Measurements from ENCODE around the gene TENT5C. TPM values are rescaled to one million over a fixed set of nuclear protein-coding genes. Genes with fewer than 3 reads are reported as not detected.
"Not testable (repeated sequence)": the region's sequence is repeated elsewhere in the genome, so short reads cannot be mapped to it uniquely, and the experiment has no call there.

Gene TENT5C
- 1.3 TPM for polyA plus RNA-seq (2013, experiment 1 of 2)
- 1.3 TPM for polyA plus RNA-seq (2013, experiment 2 of 2)

- H3K27ac ChIP-seq (ENCODE audit: low read length, poor library complexity, severe bottlenecking) = no peak within 1 kb of the TSS
- H2BK5ac ChIP-seq (ENCODE audit: low read depth, low read length, poor library complexity, severe bottlenecking) = no peak within 1 kb of the TSS
- peak within 1 kb of the TSS; percentile 64 to 86 for H3K4me3 ChIP-seq (ENCODE audit: insufficient read depth in 1 of 2, low read depth in 1 of 2, low read length in 2 of 2)
- H3K23ac ChIP-seq (ENCODE audit: low read length in 2 of 2) = peak within 1 kb of the TSS; percentile 23 to 65
- peak within 1 kb of the TSS; percentile 79 for H2AFZ ChIP-seq (ENCODE audit: low read depth, low read length)
- H3K9ac ChIP-seq (ENCODE audit: low read length) = peak within 1 kb of the TSS; percentile 86
- H3K36me3 ChIP-seq (ENCODE audit: control insufficient read depth in 1 of 2, insufficient read depth in 2 of 2, low read depth in 1 of 2, low read length in 2 of 2) = no peaks in the 10 kb centered on the region
- H4K8ac ChIP-seq (ENCODE audit: low read length) = peak within 1 kb of the TSS; percentile 31
- DNase-seq = peak; percentile 97
- H2BK12ac ChIP-seq (ENCODE audit: low read length in 2 of 2) = peak within 1 kb of the TSS; percentile 15 to 67
- peaks cover 35 to 43% of the 10 kb centered on the region in 2 experiments for H3K27me3 ChIP-seq (ENCODE audit: control insufficient read depth in 1 of 2, insufficient read depth in 1 of 2, low read length in 2 of 2)
- WGBS = under 1% methylated on average over 77 of the region's 79 CpGs
- H2BK120ac ChIP-seq (ENCODE audit: low read depth, low read length) = no peak within 1 kb of the TSS
- peak within 1 kb of the TSS; percentile 41 for H2BK15ac ChIP-seq (ENCODE audit: low read depth, poor library complexity, severe bottlenecking)
- H3K79me1 ChIP-seq (replicated peaks; ENCODE audit: low read length, poor library complexity, severe bottlenecking) = no peaks in the 10 kb centered on the region
- H3K9me3 ChIP-seq (ENCODE audit: control insufficient read depth, low read length) = no peaks in the 10 kb centered on the region
- peaks cover 16% of the 10 kb centered on the region for H3K4me1 ChIP-seq (ENCODE audit: control insufficient read depth, insufficient read depth, low read depth, low read length)
- peak within 1 kb of the TSS; percentile 95 for H3K4me2 ChIP-seq (ENCODE audit: low read length, poor library complexity, severe bottlenecking)
- H2AK5ac ChIP-seq (ENCODE audit: low read length, severe bottlenecking) = no peak within 1 kb of the TSS
- no peak within 1 kb of the TSS for H4K91ac ChIP-seq (ENCODE audit: low read length)
- H3K18ac ChIP-seq (ENCODE audit: low read depth in 1 of 2, low read length in 2 of 2) = peak within 1 kb of the TSS; percentile 65 to 78
- no peak within 1 kb of the TSS for H3K4ac ChIP-seq (ENCODE audit: low read depth in 1 of 2, low read length in 2 of 2)
- peak within 1 kb of the TSS in 1 of 2 experiments; percentile 53 for H3K14ac ChIP-seq (ENCODE audit: low read length in 2 of 2)
Measured at GRCh38 chr1:117605774-117606648, at the start of gene TENT5C. TSS of gene TENT5C (plus strand) at chr1:117606048. CDS start at chr1:117622869, 16,821 bp downstream.

DNA sequence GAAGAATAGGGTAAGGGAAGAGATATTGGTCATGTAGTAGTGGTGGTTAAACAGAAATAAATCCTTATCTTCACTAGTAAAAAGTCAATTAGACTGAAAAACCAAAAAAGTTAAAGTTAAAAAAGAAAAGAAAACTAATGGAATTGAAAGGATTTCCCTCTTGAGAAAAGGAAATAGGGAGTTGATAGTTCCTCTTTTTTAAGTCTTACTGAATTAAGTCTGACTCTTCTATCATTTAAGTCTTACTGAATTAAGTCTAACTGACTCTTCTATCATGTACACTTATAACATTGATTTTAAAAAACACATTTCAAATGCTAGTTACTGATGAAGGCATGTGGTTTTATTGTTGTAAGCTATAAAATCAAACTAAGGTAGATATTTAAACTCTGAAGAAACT, 49.5 kb upstream of the TENT5C start:
- Histone ChIP-seq H3K4me1 (ENCODE audit: control insufficient read depth, insufficient read depth, low read depth, low read length) (no peaks in the 10 kb centered on the region), H3K4me2 (ENCODE audit: low read length, poor library complexity, severe bottlenecking) (no peak overlapping the region), H3K9ac (ENCODE audit: low read length) (no peak overlapping the region), H4K8ac (ENCODE audit: low read length) (no peak overlapping the region), H2BK5ac (ENCODE audit: low read depth, low read length, poor library complexity, severe bottlenecking) (no peak overlapping the region), H3K18ac (ENCODE audit: low read depth in 1 of 2, low read length in 2 of 2) (no peak overlapping the region), H2BK120ac (ENCODE audit: low read depth, low read length) (no peak overlapping the region), H3K9me3 (ENCODE audit: control insufficient read depth, low read length) (no peaks in the 10 kb centered on the region), H2BK15ac (ENCODE audit: low read depth, poor library complexity, severe bottlenecking) (no peak overlapping the region), H2AK5ac (ENCODE audit: low read length, severe bottlenecking) (no peak overlapping the region), H3K79me1 (replicated peaks; ENCODE audit: low read length, poor library complexity, severe bottlenecking) (no peaks in the 10 kb centered on the region), H3K4ac (ENCODE audit: low read depth in 1 of 2, low read length in 2 of 2) (no peak overlapping the region), H2AFZ (ENCODE audit: low read depth, low read length) (no peak overlapping the region), H4K91ac (ENCODE audit: low read length) (no peak overlapping the region), H3K27ac (ENCODE audit: low read length, poor library complexity, severe bottlenecking) (no peak overlapping the region), H2BK12ac (ENCODE audit: low read length in 2 of 2) (no peak overlapping the region), H3K27me3 (ENCODE audit: control insufficient read depth in 1 of 2, insufficient read depth in 1 of 2, low read length in 2 of 2) (peaks cover 0 to 3% of the 10 kb centered on the region in 2 experiments), H3K4me3 (ENCODE audit: insufficient read depth in 1 of 2, low read depth in 1 of 2, low read length in 2 of 2) (no peak overlapping the region), H3K14ac (ENCODE audit: low read length in 2 of 2) (no peak overlapping the region), H3K36me3 (ENCODE audit: control insufficient read depth in 1 of 2, insufficient read depth in 2 of 2, low read depth in 1 of 2, low read length in 2 of 2) (no peaks in the 10 kb centered on the region), H3K23ac (ENCODE audit: low read length in 2 of 2) (no peak overlapping the region)
- DNase-seq = no peak

GRCh38 chr1:117556976-117557375, 48.9 kb upstream of the TENT5C start:
- H3K4me2 ChIP-seq (ENCODE audit: low read length, poor library complexity, severe bottlenecking) = no peak overlapping the region
- H3K9ac ChIP-seq (ENCODE audit: low read length) = no peak overlapping the region
- DNase-seq = no peak
- H2BK120ac ChIP-seq (ENCODE audit: low read depth, low read length) = no peak overlapping the region
- no peak overlapping the region for H3K27ac ChIP-seq (ENCODE audit: low read length, poor library complexity, severe bottlenecking)
- no peak overlapping the region for H3K18ac ChIP-seq (ENCODE audit: low read depth in 1 of 2, low read length in 2 of 2)
- H4K91ac ChIP-seq (ENCODE audit: low read length) = no peak overlapping the region
- H2BK5ac ChIP-seq (ENCODE audit: low read depth, low read length, poor library complexity, severe bottlenecking) = no peak overlapping the region
- H2BK15ac ChIP-seq (ENCODE audit: low read depth, poor library complexity, severe bottlenecking) = no peak overlapping the region
- H2BK12ac ChIP-seq (ENCODE audit: low read length in 2 of 2) = no peak overlapping the region
- no peaks in the 10 kb centered on the region for H3K79me1 ChIP-seq (replicated peaks; ENCODE audit: low read length, poor library complexity, severe bottlenecking)
- no peaks in the 10 kb centered on the region for H3K9me3 ChIP-seq (ENCODE audit: control insufficient read depth, low read length)
- H3K27me3 ChIP-seq (ENCODE audit: control insufficient read depth in 1 of 2, insufficient read depth in 1 of 2, low read length in 2 of 2) = peaks cover 0 to 6% of the 10 kb centered on the region in 2 experiments
- H3K14ac ChIP-seq (ENCODE audit: low read length in 2 of 2) = no peak overlapping the region
- no peak overlapping the region for H3K23ac ChIP-seq (ENCODE audit: low read length in 2 of 2)
- H3K4me3 ChIP-seq (ENCODE audit: insufficient read depth in 1 of 2, low read depth in 1 of 2, low read length in 2 of 2) = no peak overlapping the region
- no peak overlapping the region for H4K8ac ChIP-seq (ENCODE audit: low read length)
- no peak overlapping the region for H3K4ac ChIP-seq (ENCODE audit: low read depth in 1 of 2, low read length in 2 of 2)
- H3K36me3 ChIP-seq (ENCODE audit: control insufficient read depth in 1 of 2, insufficient read depth in 2 of 2, low read depth in 1 of 2, low read length in 2 of 2) = no peaks in the 10 kb centered on the region
- no peak overlapping the region for H2AK5ac ChIP-seq (ENCODE audit: low read length, severe bottlenecking)
- H3K4me1 ChIP-seq (ENCODE audit: control insufficient read depth, insufficient read depth, low read depth, low read length) = no peaks in the 10 kb centered on the region
- no peak overlapping the region for H2AFZ ChIP-seq (ENCODE audit: low read depth, low read length)

- not testable (repeated sequence) for H3K27ac ChIP-seq (ENCODE audit: low read length, poor library complexity, severe bottlenecking); H3K4me1 ChIP-seq (ENCODE audit: control insufficient read depth, insufficient read depth, low read depth, low read length); H3K18ac ChIP-seq (ENCODE audit: low read depth in 1 of 2, low read length in 2 of 2); H3K4me3 ChIP-seq (ENCODE audit: insufficient read depth in 1 of 2, low read depth in 1 of 2, low read length in 2 of 2); H3K4ac ChIP-seq (ENCODE audit: low read depth in 1 of 2, low read length in 2 of 2); H4K8ac ChIP-seq (ENCODE audit: low read length); H3K9me3 ChIP-seq (ENCODE audit: control insufficient read depth, low read length); H2AFZ ChIP-seq (ENCODE audit: low read depth, low read length); H3K14ac ChIP-seq (ENCODE audit: low read length in 2 of 2); H2BK12ac ChIP-seq (ENCODE audit: low read length in 2 of 2); H3K23ac ChIP-seq (ENCODE audit: low read length in 2 of 2); H3K36me3 ChIP-seq (ENCODE audit: control insufficient read depth in 1 of 2, insufficient read depth in 2 of 2, low read depth in 1 of 2, low read length in 2 of 2); H2AK5ac ChIP-seq (ENCODE audit: low read length, severe bottlenecking); H3K9ac ChIP-seq (ENCODE audit: low read length); H2BK15ac ChIP-seq (ENCODE audit: low read depth, poor library complexity, severe bottlenecking); H4K91ac ChIP-seq (ENCODE audit: low read length); H2BK5ac ChIP-seq (ENCODE audit: low read depth, low read length, poor library complexity, severe bottlenecking); H3K4me2 ChIP-seq (ENCODE audit: low read length, poor library complexity, severe bottlenecking); H3K79me1 ChIP-seq (replicated peaks; ENCODE audit: low read length, poor library complexity, severe bottlenecking); H2BK120ac ChIP-seq (ENCODE audit: low read depth, low read length); DNase-seq
- peaks cover 6 to 20% of the 10 kb centered on the region in 2 experiments for H3K27me3 ChIP-seq (ENCODE audit: control insufficient read depth in 1 of 2, insufficient read depth in 1 of 2, low read length in 2 of 2)
Measured at GRCh38 chr1:117558451-117558850, 47.4 kb upstream of the TENT5C start.

Data from mesenchymal stem cell (in vitro differentiated cells and primary cell).